ENCODE data around the gene LNP1.

DNA sequence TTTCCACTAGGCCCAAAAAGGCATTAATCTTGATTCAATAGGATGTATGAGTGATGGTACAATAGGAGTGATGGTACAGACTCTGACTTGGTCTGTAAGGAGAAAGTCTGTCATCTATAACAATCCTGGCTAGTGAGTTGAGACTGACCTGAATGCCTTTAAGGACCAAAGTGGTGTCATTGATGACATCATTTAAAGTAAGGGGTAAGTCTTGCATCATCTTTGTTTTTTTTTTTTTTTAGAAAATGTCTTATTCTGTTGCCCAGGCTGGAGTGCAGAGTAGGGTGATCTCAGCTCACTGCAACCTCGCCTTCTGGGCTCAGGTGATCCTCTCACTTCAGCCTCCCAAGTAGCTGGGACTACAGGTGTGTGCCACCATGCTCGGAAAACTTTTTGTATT is 85.5 kb downstream of the LNP1 start:
- no peak for TF ChIP-seq ZC3H10 (CRISPR knock-in tag; IDR thresholded peaks at IDR 0.05)
- TF ChIP-seq POU6F1 (CRISPR knock-in tag; IDR thresholded peaks at IDR 0.05; ENCODE audit: borderline replicate concordance, low read depth): no peak
- TF ChIP-seq, protein P1, sequence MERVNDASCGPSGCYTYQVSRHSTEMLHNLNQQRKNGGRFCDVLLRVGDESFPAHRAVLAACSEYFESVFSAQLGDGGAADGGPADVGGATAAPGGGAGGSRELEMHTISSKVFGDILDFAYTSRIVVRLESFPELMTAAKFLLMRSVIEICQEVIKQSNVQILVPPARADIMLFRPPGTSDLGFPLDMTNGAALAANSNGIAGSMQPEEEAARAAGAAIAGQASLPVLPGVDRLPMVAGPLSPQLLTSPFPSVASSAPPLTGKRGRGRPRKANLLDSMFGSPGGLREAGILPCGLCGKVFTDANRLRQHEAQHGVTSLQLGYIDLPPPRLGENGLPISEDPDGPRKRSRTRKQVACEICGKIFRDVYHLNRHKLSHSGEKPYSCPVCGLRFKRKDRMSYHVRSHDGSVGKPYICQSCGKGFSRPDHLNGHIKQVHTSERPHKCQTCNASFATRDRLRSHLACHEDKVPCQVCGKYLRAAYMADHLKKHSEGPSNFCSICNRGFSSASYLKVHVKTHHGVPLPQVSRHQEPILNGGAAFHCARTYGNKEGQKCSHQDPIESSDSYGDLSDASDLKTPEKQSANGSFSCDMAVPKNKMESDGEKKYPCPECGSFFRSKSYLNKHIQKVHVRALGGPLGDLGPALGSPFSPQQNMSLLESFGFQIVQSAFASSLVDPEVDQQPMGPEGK (CRISPR knock-in tag; IDR thresholded peaks at IDR 0.05; ENCODE audit: borderline replicate concordance): no peak
- TF ChIP-seq TSHZ2 (CRISPR knock-in tag; IDR thresholded peaks at IDR 0.05): no peak
- no peak for TF ChIP-seq ARNTL (CRISPR knock-in tag; IDR thresholded peaks at IDR 0.05; ENCODE audit: borderline replicate concordance, low read depth)
- TF ChIP-seq SNAI2 (CRISPR knock-in tag; IDR thresholded peaks at IDR 0.05): no peak

Measured in SK-N-SH treated with all-trans-retinoic acid at 6 μM for 48 hours (cell line).